Stimulated activated CD4-positive, alpha-beta T cell treated with anti-CD3 and anti-CD28 coated beads, TNF-alpha, amount 100 ng/mL, for 48 hours (primary cell): ENCODE data around the gene RAD51AP1.

Experiments used
- DNase-seq, 3 donors: peaks; one replicate each; pipeline ENCODE4 v3.0.0-alpha.2; 2020; ENCODE audit warnings: low read depth in 3 of 3

The RAD51AP1 gene

GRCh38 chr12:4591180-4591687 is 52.5 kb downstream of the RAD51AP1 start:
- no peak for DNase-seq

DNA sequence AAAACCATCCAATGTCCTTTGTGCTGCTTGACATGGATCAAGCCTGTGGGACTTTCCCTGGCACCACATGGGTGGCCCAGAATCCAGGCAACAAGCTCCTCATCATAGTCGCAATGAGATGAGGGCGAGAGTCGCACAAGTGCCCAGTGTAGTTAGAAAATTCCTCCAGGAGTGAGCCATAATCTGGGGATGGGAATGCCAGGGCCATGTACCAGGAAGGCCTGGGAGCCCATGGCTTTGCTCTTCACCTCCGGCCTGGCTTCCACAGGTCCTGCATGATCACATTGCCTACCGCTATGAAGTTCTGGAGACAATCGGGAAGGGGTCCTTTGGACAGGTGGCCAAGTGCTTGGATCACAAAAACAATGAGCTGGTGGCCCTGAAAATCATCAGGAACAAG is 57.2 kb downstream of the RAD51AP1 start:
- DNase-seq: no peak

DNA sequence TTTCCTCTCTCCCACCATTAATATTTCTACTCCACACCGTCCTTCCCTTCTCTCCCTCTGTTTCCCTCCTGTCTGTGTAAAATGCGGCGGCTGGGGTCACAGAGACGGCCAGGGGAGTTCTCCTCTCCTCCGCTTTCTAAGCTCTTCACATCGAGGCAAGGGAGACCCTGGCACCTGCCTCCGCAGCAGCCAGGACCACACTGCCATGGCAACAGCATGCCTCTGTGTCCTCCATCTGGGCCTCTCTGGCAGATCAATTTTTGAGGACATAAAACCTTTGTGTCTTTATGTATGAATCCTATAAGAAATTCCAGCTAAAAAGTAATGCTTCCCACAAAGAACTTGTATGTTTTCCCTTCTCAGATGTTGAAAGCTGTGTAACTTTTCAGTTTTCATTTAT is 64.7 kb downstream of the RAD51AP1 start:
- DNase-seq: no peak

DNA sequence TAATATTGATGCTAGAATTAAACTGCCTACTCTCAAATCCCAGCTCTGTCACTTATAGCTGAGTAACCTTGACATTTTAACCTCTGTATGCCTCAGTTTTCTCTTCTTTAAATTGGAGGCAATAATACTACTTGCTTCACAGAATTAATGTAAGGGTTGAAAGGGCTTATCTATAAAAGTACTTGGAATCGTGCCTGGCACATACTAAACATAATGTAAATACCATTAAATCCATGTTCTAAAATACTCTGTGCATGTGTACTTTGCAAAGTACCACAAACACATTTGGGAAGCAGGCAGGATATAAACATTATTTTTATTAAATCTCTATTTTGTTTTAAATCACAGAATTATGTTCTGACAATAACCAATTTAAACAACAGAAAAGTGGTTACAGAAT is 65.3 kb downstream of the RAD51AP1 start:
- no peak for DNase-seq

DNA sequence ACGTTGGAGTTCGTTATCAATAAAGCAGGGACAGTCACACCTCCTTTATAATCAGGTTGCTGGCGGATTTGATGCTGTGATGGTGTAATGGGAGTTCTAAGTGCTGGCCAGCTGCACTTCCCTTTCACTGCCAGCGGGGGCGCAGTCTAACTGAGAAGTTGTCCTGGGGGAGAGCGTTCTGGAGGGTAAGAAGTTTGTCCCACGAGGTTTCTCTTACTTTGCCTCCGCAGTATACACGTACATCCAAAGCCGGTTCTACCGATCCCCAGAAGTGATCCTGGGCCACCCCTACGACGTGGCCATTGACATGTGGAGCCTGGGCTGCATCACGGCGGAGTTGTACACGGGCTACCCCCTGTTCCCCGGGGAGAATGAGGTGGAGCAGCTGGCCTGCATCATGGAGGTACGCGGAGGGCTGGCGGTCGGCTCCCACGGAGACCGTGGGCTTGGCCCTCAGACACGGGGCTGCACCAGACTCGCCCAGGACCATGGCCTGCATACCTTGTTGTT is 66.0 kb downstream of the RAD51AP1 start:
- DNase-seq: peak; percentile 69 to 74 (median 71)

DNA sequence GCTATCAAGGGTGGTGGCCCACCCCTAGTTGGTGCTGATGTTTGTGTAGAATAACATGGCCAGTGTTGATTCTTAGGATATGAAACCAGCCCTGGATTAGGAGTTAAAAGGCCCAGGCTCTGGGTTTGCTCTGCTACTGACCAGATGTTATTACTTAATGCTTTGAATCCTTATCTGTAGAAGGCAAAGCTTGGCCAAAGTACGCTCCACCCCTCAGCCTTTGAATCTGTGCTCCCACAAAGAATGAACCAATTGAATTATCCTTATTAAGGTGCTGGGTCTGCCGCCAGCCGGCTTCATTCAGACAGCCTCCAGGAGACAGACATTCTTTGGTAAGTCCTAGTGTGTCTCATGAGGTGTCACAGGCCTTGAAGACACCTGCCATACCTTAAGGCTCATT is 68.4 kb downstream of the RAD51AP1 start:
- DNase-seq: no peak

GRCh38 chr12:4609071-4609470 is 70.4 kb downstream of the RAD51AP1 start:
- DNase-seq: no peak
